Neural cell (in vitro differentiated cells): Measurements from ENCODE around the gene KYNU. TPM values are rescaled to one million over a fixed set of nuclear protein-coding genes. Genes with fewer than 3 reads are reported as not detected.
A peak's percentile ranks its signal among the peaks of the same experiment; 100 is the strongest.

ENCODE experiments used
- H2AFZ ChIP-seq: fragments of 200-600, 300-800 bp; sonication (generic), shearing (Covaris generic); 2 replicates; pipeline ENCODE4 v1.6.0; 2014; ENCODE audit warnings: low read depth, mild to moderate bottlenecking, antibody characterized with exemption, low read length, moderate library complexity
- H3F3A ChIP-seq: fragments of 200-600 bp; shearing (Covaris generic); 2 replicates; pipeline ENCODE4 v1.6.1; 2016; ENCODE audit warnings: mild to moderate bottlenecking, moderate library complexity, mixed read lengths, antibody characterized with exemption, low read length; ENCODE audit not compliant: insufficient read depth, poor library complexity, severe bottlenecking
- H3K27ac ChIP-seq: fragments of 200-600, 300-800 bp; sonication (generic), shearing (Covaris generic); 2 replicates; pipeline ENCODE4 v1.5.1; 2014; ENCODE audit warnings: mild to moderate bottlenecking, low read length, moderate library complexity
- H3K27me3 ChIP-seq: fragments of 300-800, 200-600 bp; sonication (generic), shearing (Covaris generic); 2 replicates; pipeline ENCODE4 v1.6.0; 2014; ENCODE audit warnings: mild to moderate bottlenecking, low read depth, low read length, moderate library complexity; ENCODE audit not compliant: insufficient read depth
- H3K36me3 ChIP-seq: fragments of 300-800, 200-600 bp; sonication (generic), shearing (Covaris generic); 2 replicates; pipeline ENCODE4 v1.5.1; 2014; ENCODE audit warnings: mild to moderate bottlenecking, antibody characterized with exemption, low read length, moderate library complexity; ENCODE audit not compliant: insufficient read depth
- H3K4me2 ChIP-seq: fragments of 300-800, 200-600 bp; sonication (generic), shearing (Covaris generic); 2 replicates; pipeline ENCODE4 v1.6.0; 2014; ENCODE audit warnings: mild to moderate bottlenecking, low read length
- H3K4me3 ChIP-seq: fragments of 300-800, 200-600 bp; sonication (generic), shearing (Covaris generic); 2 replicates; pipeline ENCODE4 v1.5.1; 2014; ENCODE audit warnings: mild to moderate bottlenecking, low read length, moderate library complexity
- H3K79me2 ChIP-seq: fragments of 200-600 bp; shearing (Covaris generic); replicated peaks from 2 replicates; pipeline ENCODE4 v1.6.0; 2014; ENCODE audit warnings: mild to moderate bottlenecking, low read length, moderate library complexity; ENCODE audit not compliant: insufficient read depth
- H3K9ac ChIP-seq: fragments of 300-800, 200-600 bp; sonication (generic), shearing (Covaris generic); 2 replicates; pipeline ENCODE4 v1.6.1; 2016; ENCODE audit warnings: mild to moderate bottlenecking, low read length, mixed read lengths
- H3K9me2 ChIP-seq: fragments of 200-600 bp; shearing (Covaris generic); 2 replicates; pipeline ENCODE4 v1.6.1; 2016; ENCODE audit warnings: mild to moderate bottlenecking, low read length, mixed read lengths; ENCODE audit not compliant: insufficient read depth
- H3K9me3 ChIP-seq: fragments of 200-600, 300-800 bp; sonication (generic), shearing (Covaris generic); 2 replicates; pipeline ENCODE4 v1.6.1; 2016; ENCODE audit warnings: mild to moderate bottlenecking, mixed run types, low read length, moderate library complexity, mixed read lengths
- H4K20me1 ChIP-seq: fragments of 200-600 bp; shearing (Covaris generic); 2 replicates; pipeline ENCODE4 v1.6.1; 2016; ENCODE audit warnings: mild to moderate bottlenecking, mixed run types; ENCODE audit not compliant: insufficient read depth
- CTCF ChIP-seq: fragments of 450-650 bp; IDR thresholded peaks from 2 replicates; pipeline ENCODE4 v1.5.1; 2014; ENCODE audit warnings: antibody characterized with exemption, mild to moderate bottlenecking, moderate library complexity; ENCODE audit not compliant: poor library complexity, severe bottlenecking
- EP300 ChIP-seq: fragments of 450-650 bp; conservative IDR thresholded peaks from 2 replicates; pipeline ENCODE4 v1.6.1; 2014; ENCODE audit warnings: antibody characterized with exemption, mild to moderate bottlenecking, moderate library complexity; ENCODE audit not compliant: poor library complexity, severe bottlenecking
- EZH2 ChIP-seq: fragments of 200-600, 300-800 bp; shearing (Covaris generic), sonication (generic); IDR thresholded peaks from 2 replicates; pipeline ENCODE4 v1.6.1; 2014; ENCODE audit warnings: antibody characterized with exemption, low read length, borderline replicate concordance, mild to moderate bottlenecking; ENCODE audit not compliant: insufficient read depth, poor library complexity, severe bottlenecking
- MXI1 ChIP-seq: fragments of 450-650 bp; conservative IDR thresholded peaks from 2 replicates; pipeline ENCODE4 v1.6.1; 2014; ENCODE audit warnings: antibody characterized with exemption, mild to moderate bottlenecking; ENCODE audit not compliant: poor library complexity, severe bottlenecking
- POLR2AphosphoS5 ChIP-seq: IDR thresholded peaks from 2 replicates; pipeline ENCODE4 v1.6.1; 2012
- RAD21 ChIP-seq: fragments of 450-650 bp; conservative IDR thresholded peaks from 2 replicates; pipeline ENCODE4 v1.6.1; 2014; ENCODE audit warnings: antibody characterized with exemption, mild to moderate bottlenecking, moderate library complexity
- REST ChIP-seq: IDR thresholded peaks from 2 replicates; pipeline ENCODE4 v1.6.1; 2012; ENCODE audit warnings: borderline replicate concordance
- SMC3 ChIP-seq: fragments of 450-650 bp; conservative IDR thresholded peaks from 2 replicates; pipeline ENCODE4 v1.6.1; 2014; ENCODE audit warnings: antibody characterized with exemption, mild to moderate bottlenecking, moderate library complexity; ENCODE audit not compliant: poor library complexity
- TAF1 ChIP-seq: IDR thresholded peaks from 2 replicates; pipeline ENCODE4 v1.6.1; 2012; ENCODE audit warnings: low read depth
- polyA plus RNA-seq: library from polyadenylated mRNA; depleted of rRNA; stranded (reverse); fragments of >200 nt; gene quantifications from 2 replicates; pipeline ENCODE4 v1.2.3, GENCODE V29; 2014

KYNU gene
- polyA plus RNA-seq, 1 donor from 2014 or later, result 0.25 TPM

GRCh38 chr2:142975239-142975638 lies 97.8 kb downstream of the KYNU start:
- no peaks in the 10 kb centered on the region for H3F3A ChIP-seq
- H3K27me3 ChIP-seq, result no peaks in the 10 kb centered on the region
- no peaks in the 10 kb centered on the region for H3K9me2 ChIP-seq
- no peaks in the 10 kb centered on the region for H3K79me2 ChIP-seq
- H3K4me2 ChIP-seq, result no peak overlapping the region
- H3K9ac ChIP-seq, result no peak overlapping the region
- no peaks in the 10 kb centered on the region for H4K20me1 ChIP-seq
- no peak overlapping the region for H3K4me3 ChIP-seq
- no peak overlapping the region for H2AFZ ChIP-seq
- no peaks in the 10 kb centered on the region for H3K36me3 ChIP-seq
- no peaks in the 10 kb centered on the region for H3K9me3 ChIP-seq
- H3K27ac ChIP-seq, result no peak overlapping the region
- TF ChIP-seq SMC3, result no peak
- no peak for TF ChIP-seq REST
- TF ChIP-seq MXI1, result no peak
- TF ChIP-seq EZH2, result no peak
- TF ChIP-seq EP300, result no peak
- TF ChIP-seq RAD21, result no peak
- no peak for TF ChIP-seq CTCF
- TF ChIP-seq TAF1, result no peak
- TF ChIP-seq POLR2AphosphoS5, result no peak

- no peak overlapping the region for H2AFZ ChIP-seq
- H3K27ac ChIP-seq, result no peak overlapping the region
These were observed 103.0 kb downstream of the KYNU start for GRCh38 chr2:142980246-142981068.

More at GRCh38 chr2:142980246-142981068, 103.0 kb downstream of the KYNU start:
- Histone ChIP-seq H3K36me3 (no peaks in the 10 kb centered on the region), H3F3A (no peaks in the 10 kb centered on the region), H3K9me2 (no peaks in the 10 kb centered on the region), H3K9ac (no peak overlapping the region), H3K79me2 (no peaks in the 10 kb centered on the region), H3K4me3 (no peak overlapping the region), H3K4me2 (no peak overlapping the region), H4K20me1 (no peaks in the 10 kb centered on the region), H3K9me3 (no peaks in the 10 kb centered on the region), H3K27me3 (no peaks in the 10 kb centered on the region)
- peak; percentile 79 for TF ChIP-seq RAD21
- TF ChIP-seq TAF1, result no peak
- peak; percentile 71 for TF ChIP-seq CTCF
- TF ChIP-seq SMC3, result peak; percentile 74
- TF ChIP-seq EZH2, result no peak
